ENCODE results near the gene GOLGA6L2.
"Not testable (repeated sequence)": the region's sequence is repeated elsewhere in the genome, so short reads cannot be mapped to it uniquely, and the experiment has no call there.

GOLGA6L2 gene

DNA sequence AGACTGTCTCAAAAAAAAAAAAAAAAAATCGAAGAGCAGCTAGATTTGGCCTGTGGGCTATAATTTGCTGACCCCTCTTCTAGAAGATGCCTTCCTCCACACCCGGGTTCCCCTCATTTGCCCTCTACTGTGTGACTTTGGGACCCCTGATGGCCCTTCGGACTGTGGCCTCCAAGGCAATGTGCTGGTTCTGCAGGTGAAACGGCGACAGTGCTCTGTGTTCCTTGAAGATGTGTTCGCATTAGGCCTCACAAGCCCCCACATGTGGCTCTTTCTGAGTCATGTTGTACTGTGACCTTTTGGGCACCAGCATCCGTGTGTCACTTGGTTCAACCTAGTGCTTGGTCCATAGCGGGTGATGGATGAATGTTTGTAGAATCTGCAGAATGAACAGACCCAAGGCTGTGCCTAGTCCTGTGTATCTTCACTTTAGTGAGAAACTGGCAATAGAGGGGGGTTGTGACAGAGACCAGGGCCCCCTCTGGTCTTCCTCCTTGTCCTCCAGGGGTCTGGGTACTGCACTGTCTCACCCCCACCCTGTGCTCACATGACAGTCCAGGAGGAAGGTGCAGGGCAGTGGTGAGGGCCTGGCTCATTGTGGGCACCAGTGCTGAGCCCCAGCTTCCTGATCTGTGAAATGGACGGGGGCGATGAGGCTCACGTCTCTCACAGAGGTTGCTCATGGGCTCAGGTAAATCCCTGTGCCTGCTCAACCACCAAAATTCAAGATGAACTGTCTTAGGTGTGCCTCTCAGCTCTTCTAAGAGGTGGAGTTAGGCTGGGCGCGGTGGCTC, 22.7 kb downstream of the GOLGA6L2 start:
- no peak for DNase-seq (ENCODE audit: low spot score)

- DNase-seq (ENCODE audit: low spot score): no peak
Measured at GRCh38 chr15:23422946-23423708, 23.9 kb downstream of the GOLGA6L2 start.

DNA sequence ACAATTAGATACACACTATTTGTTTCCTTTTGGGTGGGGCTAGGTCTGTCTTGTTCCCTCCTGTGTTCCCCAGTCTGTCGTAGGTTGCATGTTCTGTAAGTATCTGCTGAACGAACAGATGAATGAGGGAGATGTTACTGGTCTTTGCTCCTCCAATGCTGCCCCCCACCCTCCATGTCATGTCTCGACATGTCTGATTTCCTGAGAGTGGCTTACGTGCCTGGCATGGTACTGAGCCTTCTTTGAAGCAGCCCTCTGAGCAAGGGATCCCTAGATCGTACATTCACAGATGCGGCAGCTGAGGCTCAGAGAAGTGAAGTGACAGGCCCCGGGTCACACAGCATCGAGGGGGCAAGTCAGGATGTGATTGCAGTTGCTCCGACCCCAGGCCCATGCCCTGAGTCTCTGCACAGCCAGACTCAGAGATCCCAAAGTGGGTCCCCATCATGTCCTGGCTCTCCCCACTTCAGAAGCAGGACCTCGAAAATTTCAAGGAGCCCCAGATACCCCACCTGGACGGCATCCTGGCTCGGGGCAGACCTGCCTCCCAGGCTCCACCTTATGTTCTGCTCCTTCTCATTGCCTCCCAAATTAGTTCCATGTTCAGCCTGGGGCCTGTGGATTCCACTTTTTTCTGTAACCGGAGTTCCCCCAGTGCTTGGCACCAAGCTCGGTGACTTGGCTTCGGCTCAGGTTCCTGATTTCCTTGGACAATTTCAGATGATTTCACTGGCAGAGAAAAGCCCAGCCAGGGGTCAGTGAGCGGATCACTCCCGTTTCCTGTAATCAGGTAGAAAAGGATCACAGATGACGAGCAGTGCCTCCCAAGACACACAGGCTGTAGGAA, 24.7 kb downstream of the GOLGA6L2 start:
- DNase-seq (ENCODE audit: low spot score): no peak

GRCh38 chr15:23420806-23421575, 26.1 kb downstream of the GOLGA6L2 start:
- DNase-seq (ENCODE audit: low spot score): no peak

DNA sequence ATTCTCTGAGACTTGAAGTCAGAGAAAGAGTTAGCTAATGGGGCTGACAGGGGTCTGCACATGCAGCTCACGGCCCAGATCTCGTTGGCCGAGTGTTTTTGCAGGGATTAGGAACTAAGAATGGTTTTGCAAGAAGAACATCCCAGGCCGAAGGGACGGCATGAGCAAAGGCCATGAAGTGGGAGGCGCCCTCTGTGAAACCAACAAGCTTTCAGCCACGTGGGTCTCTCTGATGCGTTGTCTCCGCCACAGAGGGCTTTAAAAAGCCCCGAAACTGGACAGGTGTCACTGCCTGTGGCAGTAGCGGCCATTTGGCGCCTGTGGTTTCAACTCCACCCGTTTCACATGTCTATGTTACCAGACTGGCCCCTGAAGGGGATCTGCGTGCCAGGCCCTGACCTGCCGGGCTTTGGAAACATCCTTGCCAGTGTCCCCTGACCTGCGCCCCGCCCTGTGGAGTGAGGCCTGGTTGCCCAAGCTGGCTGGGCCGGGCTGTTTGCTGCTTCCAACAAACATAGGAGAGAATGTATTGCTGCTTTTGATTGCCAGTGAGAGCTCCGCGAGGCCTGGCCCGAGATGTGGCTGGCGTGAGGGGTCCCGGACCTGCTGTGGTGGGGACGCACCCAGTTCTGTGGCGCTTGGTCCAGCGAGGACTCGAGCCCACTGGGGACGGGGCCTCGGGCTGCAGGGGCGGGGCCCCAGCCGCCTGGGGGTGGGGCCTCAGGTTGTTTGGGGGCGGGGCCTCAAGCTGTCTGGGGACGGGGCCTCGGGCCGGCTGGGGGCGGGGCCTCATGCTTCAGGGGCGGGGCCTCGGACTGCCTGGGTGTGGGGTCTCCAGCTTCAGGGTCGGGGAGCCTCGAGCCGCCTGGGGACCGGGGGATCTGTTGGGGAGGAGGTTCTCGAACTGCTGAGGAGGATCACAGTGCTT, 30.4 kb downstream of the GOLGA6L2 start:
- DNase-seq (ENCODE audit: low spot score): no peak

- DNase-seq (ENCODE audit: low spot score): not testable (repeated sequence)
Measured at GRCh38 chr15:23415866-23416265, 31.2 kb downstream of the GOLGA6L2 start.

GRCh38 chr15:23415321-23415865, 31.6 kb downstream of the GOLGA6L2 start:
- no peak for DNase-seq (ENCODE audit: low spot score)

DNA sequence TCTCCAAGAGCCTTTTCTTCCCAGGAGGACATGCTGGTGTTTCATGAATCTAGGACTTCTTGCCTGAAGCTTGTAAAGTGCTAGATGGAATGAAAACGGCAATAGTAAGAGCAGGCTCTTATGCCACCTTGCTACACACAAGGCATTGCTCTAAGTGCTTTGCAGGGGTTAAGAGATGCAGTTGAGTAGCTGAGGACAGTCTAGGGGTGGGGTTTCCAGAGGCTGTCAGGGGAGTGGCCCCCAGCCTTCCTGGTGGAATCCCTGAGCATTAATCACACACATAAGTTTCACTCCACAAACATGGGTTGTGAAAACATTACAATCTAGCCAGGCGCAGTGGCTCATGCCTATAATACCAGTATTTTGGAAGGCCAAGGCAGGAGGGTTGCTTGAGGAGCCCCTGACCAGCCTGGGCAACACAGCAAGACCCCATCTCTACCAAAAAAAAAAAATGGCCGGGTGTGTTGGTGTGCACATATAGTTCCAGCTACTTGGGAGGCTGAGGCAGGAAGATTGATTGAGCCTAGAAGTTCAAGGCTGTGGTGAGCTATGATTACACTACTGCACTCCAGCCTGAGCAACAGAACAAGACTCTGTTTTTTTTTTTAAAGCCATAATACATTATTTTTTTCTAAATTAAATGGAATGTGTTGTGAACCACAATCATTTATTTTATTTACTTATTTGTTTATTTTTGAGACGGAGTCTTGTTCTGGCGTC, 34.0 kb downstream of the GOLGA6L2 start:
- not testable (repeated sequence) for DNase-seq (ENCODE audit: low spot score)

- DNase-seq (ENCODE audit: low spot score): no peak
Measured at GRCh38 chr15:23411841-23412240, 35.2 kb downstream of the GOLGA6L2 start.

GRCh38 chr15:23403550-23403949, 43.5 kb downstream of the GOLGA6L2 start:
- no peak for DNase-seq (ENCODE audit: low spot score)

- DNase-seq (ENCODE audit: low spot score): no peak
Measured at GRCh38 chr15:23402544-23402943, 44.5 kb downstream of the GOLGA6L2 start.

- no peak for DNase-seq (ENCODE audit: low spot score)
Measured at GRCh38 chr15:23402140-23402539, 44.9 kb downstream of the GOLGA6L2 start.

GRCh38 chr15:23401627-23402026, 45.4 kb downstream of the GOLGA6L2 start:
- no peak for DNase-seq (ENCODE audit: low spot score)

- not testable (repeated sequence) for DNase-seq (ENCODE audit: low spot score)
Measured at GRCh38 chr15:23399207-23399606, 47.8 kb downstream of the GOLGA6L2 start.

- DNase-seq (ENCODE audit: low spot score): not testable (repeated sequence)
Measured at GRCh38 chr15:23398357-23398756, 48.7 kb downstream of the GOLGA6L2 start.

- no peak for DNase-seq (ENCODE audit: low spot score)
Measured at GRCh38 chr15:23397779-23398178, 49.3 kb downstream of the GOLGA6L2 start.

- no peak for DNase-seq (ENCODE audit: low spot score)
Measured at GRCh38 chr15:23395832-23396231, 51.2 kb downstream of the GOLGA6L2 start.

GRCh38 chr15:23395030-23395692, 51.9 kb downstream of the GOLGA6L2 start:
- DNase-seq (ENCODE audit: low spot score): no peak
